ENCODE measurements around the gene HNF4A. TPM values are rescaled to one million over a fixed set of nuclear protein-coding genes. Genes with fewer than 3 reads are reported as not detected.

Gene HNF4A
- total RNA-seq, 2 donors from 2014 or later: not detected

- Mint-ChIP-seq H3K4me3 (no peak overlapping the region), H3K9me3 (no peaks in the 10 kb centered on the region), H3K27me3 (ENCODE audit: low read depth) (peaks cover 6% of the 10 kb centered on the region), H3K4me1 (ENCODE audit: low read depth) (no peaks in the 10 kb centered on the region), H3K36me3 (ENCODE audit: insufficient read depth in 2 of 2) (no peaks in the 10 kb centered on the region), H3K27ac (no peak overlapping the region)
- ATAC-seq (replicated peaks in 1 of 2) (no peak), DNase-seq (no peak)
These were observed 55.1 kb downstream of the HNF4A start for GRCh38 chr20:44410583-44411019.

- H3K4me1 Mint-ChIP-seq (ENCODE audit: low read depth): no peaks in the 10 kb centered on the region
- peaks cover 6% of the 10 kb centered on the region for H3K27me3 Mint-ChIP-seq (ENCODE audit: low read depth)
- DNase-seq (no peak), ATAC-seq (replicated peaks in 1 of 2) (no peak)
- no peaks in the 10 kb centered on the region for H3K9me3 Mint-ChIP-seq
- no peaks in the 10 kb centered on the region for H3K36me3 Mint-ChIP-seq (ENCODE audit: insufficient read depth in 2 of 2)
- H3K27ac Mint-ChIP-seq: no peak overlapping the region
- no peak overlapping the region for H3K4me3 Mint-ChIP-seq
These were observed 55.7 kb downstream of the HNF4A start for GRCh38 chr20:44411020-44411756.

GRCh38 chr20:44411757-44412401, 56.4 kb downstream of the HNF4A start:
- ATAC-seq (replicated peaks in 1 of 2): no peak
- H3K9me3 Mint-ChIP-seq: no peaks in the 10 kb centered on the region
- peaks cover 6% of the 10 kb centered on the region for H3K27me3 Mint-ChIP-seq (ENCODE audit: low read depth)
- H3K36me3 Mint-ChIP-seq (ENCODE audit: insufficient read depth in 2 of 2): no peaks in the 10 kb centered on the region
- H3K4me1 Mint-ChIP-seq (ENCODE audit: low read depth): no peaks in the 10 kb centered on the region
- no peak overlapping the region for H3K27ac Mint-ChIP-seq
- H3K4me3 Mint-ChIP-seq: no peak overlapping the region
- DNase-seq: no peak

- ATAC-seq (replicated peaks in 1 of 2) (no peak), DNase-seq (no peak)
- peaks cover 6% of the 10 kb centered on the region for H3K27me3 Mint-ChIP-seq (ENCODE audit: low read depth)
- H3K27ac Mint-ChIP-seq: no peak overlapping the region
- H3K4me1 Mint-ChIP-seq (ENCODE audit: low read depth): no peaks in the 10 kb centered on the region
- H3K9me3 Mint-ChIP-seq: no peaks in the 10 kb centered on the region
- no peak overlapping the region for H3K4me3 Mint-ChIP-seq
- no peaks in the 10 kb centered on the region for H3K36me3 Mint-ChIP-seq (ENCODE audit: insufficient read depth in 2 of 2)
These were observed 57.1 kb downstream of the HNF4A start for GRCh38 chr20:44412402-44413144.

- no peak for DNase-seq
- H3K4me1 Mint-ChIP-seq (ENCODE audit: low read depth): no peaks in the 10 kb centered on the region
- no peak overlapping the region for H3K27ac Mint-ChIP-seq
- H3K36me3 Mint-ChIP-seq (ENCODE audit: insufficient read depth in 2 of 2): no peaks in the 10 kb centered on the region
- H3K4me3 Mint-ChIP-seq: no peak overlapping the region
- no peaks in the 10 kb centered on the region for H3K9me3 Mint-ChIP-seq
- ATAC-seq (replicated peaks in 1 of 2): no peak
- peaks cover 6% of the 10 kb centered on the region for H3K27me3 Mint-ChIP-seq (ENCODE audit: low read depth)
These were observed 58.3 kb downstream of the HNF4A start for GRCh38 chr20:44413575-44414345.

GRCh38 chr20:44414346-44414714, 58.8 kb downstream of the HNF4A start:
- Mint-ChIP-seq H3K27ac (no peak overlapping the region), H3K4me3 (no peak overlapping the region), H3K4me1 (ENCODE audit: low read depth) (no peaks in the 10 kb centered on the region), H3K9me3 (no peaks in the 10 kb centered on the region), H3K27me3 (ENCODE audit: low read depth) (peaks cover 6% of the 10 kb centered on the region), H3K36me3 (ENCODE audit: insufficient read depth in 2 of 2) (no peaks in the 10 kb centered on the region)
- no peak for ATAC-seq (replicated peaks in 1 of 2)
- no peak for DNase-seq

- DNase-seq (no peak), ATAC-seq (replicated peaks in 1 of 2) (no peak)
- no peaks in the 10 kb centered on the region for H3K9me3 Mint-ChIP-seq
- H3K4me3 Mint-ChIP-seq: no peak overlapping the region
- peaks cover 6% of the 10 kb centered on the region for H3K27me3 Mint-ChIP-seq (ENCODE audit: low read depth)
- no peaks in the 10 kb centered on the region for H3K4me1 Mint-ChIP-seq (ENCODE audit: low read depth)
- H3K36me3 Mint-ChIP-seq (ENCODE audit: insufficient read depth in 2 of 2): no peaks in the 10 kb centered on the region
- H3K27ac Mint-ChIP-seq: no peak overlapping the region
These were observed 59.3 kb downstream of the HNF4A start for GRCh38 chr20:44414808-44415207.

- Mint-ChIP-seq H3K9me3 (no peaks in the 10 kb centered on the region), H3K4me3 (no peak overlapping the region), H3K4me1 (ENCODE audit: low read depth) (no peaks in the 10 kb centered on the region), H3K36me3 (ENCODE audit: insufficient read depth in 2 of 2) (no peaks in the 10 kb centered on the region), H3K27ac (no peak overlapping the region), H3K27me3 (ENCODE audit: low read depth) (peaks cover 6% of the 10 kb centered on the region)
- ATAC-seq (replicated peaks in 1 of 2): no peak
- no peak for DNase-seq
These were observed 60.6 kb downstream of the HNF4A start for GRCh38 chr20:44415833-44416715.

GRCh38 chr20:44418069-44418905, 62.8 kb downstream of the HNF4A start:
- Mint-ChIP-seq H3K27me3 (ENCODE audit: low read depth) (no peaks in the 10 kb centered on the region), H3K27ac (no peak overlapping the region), H3K9me3 (no peaks in the 10 kb centered on the region), H3K4me3 (no peak overlapping the region), H3K4me1 (ENCODE audit: low read depth) (no peaks in the 10 kb centered on the region), H3K36me3 (ENCODE audit: insufficient read depth in 2 of 2) (no peaks in the 10 kb centered on the region)
- no peak for ATAC-seq (replicated peaks in 1 of 2)
- DNase-seq: no peak

- no peak for DNase-seq
- Mint-ChIP-seq H3K4me3 (no peak overlapping the region), H3K4me1 (ENCODE audit: low read depth) (no peaks in the 10 kb centered on the region), H3K27me3 (ENCODE audit: low read depth) (no peaks in the 10 kb centered on the region), H3K9me3 (no peaks in the 10 kb centered on the region), H3K27ac (no peak overlapping the region), H3K36me3 (ENCODE audit: insufficient read depth in 2 of 2) (no peaks in the 10 kb centered on the region)
- ATAC-seq (replicated peaks in 1 of 2): no peak
These were observed 63.8 kb downstream of the HNF4A start for GRCh38 chr20:44419131-44419844.

GRCh38 chr20:44420497-44420896, 65.0 kb downstream of the HNF4A start:
- no peaks in the 10 kb centered on the region for H3K4me1 Mint-ChIP-seq (ENCODE audit: low read depth)
- H3K4me3 Mint-ChIP-seq: no peak overlapping the region
- no peaks in the 10 kb centered on the region for H3K9me3 Mint-ChIP-seq
- ATAC-seq (replicated peaks in 1 of 2) (no peak), DNase-seq (no peak)
- no peaks in the 10 kb centered on the region for H3K27me3 Mint-ChIP-seq (ENCODE audit: low read depth)
- H3K27ac Mint-ChIP-seq: no peak overlapping the region
- no peaks in the 10 kb centered on the region for H3K36me3 Mint-ChIP-seq (ENCODE audit: insufficient read depth in 2 of 2)

All from activated T-cell treated with anti-CD3 and anti-CD28 coated beads, Interleukin-2, amount 50 U/mL, for 72 hours (primary cell).